HEK293T (cell line): Measurements from ENCODE around the gene MMP23B.

Experiments used
- BHLHE40 ChIP-seq: fragments of 450-650 bp; IDR thresholded peaks from 2 replicates; pipeline ENCODE4 v1.6.1; 2016; ENCODE audit warnings: mild to moderate bottlenecking, moderate library complexity, borderline replicate concordance
- FOXM1 ChIP-seq: fragments of 450-650 bp; IDR thresholded peaks from 2 replicates; pipeline ENCODE4 v1.6.1; 2017; ENCODE audit warnings: mild to moderate bottlenecking, borderline replicate concordance
- L3MBTL2 ChIP-seq: fragments of 450-650 bp; conservative IDR thresholded peaks from 2 replicates; pipeline ENCODE4 v1.6.1; 2016; ENCODE audit warnings: mild to moderate bottlenecking
- LEF1 ChIP-seq: fragments of 450-650 bp; IDR thresholded peaks from 2 replicates; pipeline ENCODE4 v1.6.1; 2017; ENCODE audit warnings: mild to moderate bottlenecking, borderline replicate concordance
- NFRKB ChIP-seq: fragments of 450-650 bp; IDR thresholded peaks from 2 replicates; pipeline ENCODE4 v1.6.1; 2016; ENCODE audit warnings: mild to moderate bottlenecking, moderate library complexity
- SP1 ChIP-seq: fragments of 450-650 bp; IDR thresholded peaks from 2 replicates; pipeline ENCODE4 v1.6.1; 2017
- SUZ12 ChIP-seq: fragments of 450-650 bp; IDR thresholded peaks from 2 replicates; pipeline ENCODE4 v1.6.1; 2016; ENCODE audit warnings: mild to moderate bottlenecking

- TF ChIP-seq BHLHE40 (no peak), FOXM1 (no peak), SP1 (no peak), LEF1 (no peak), SUZ12 (no peak), NFRKB (no peak), L3MBTL2 (no peak)
Measured at GRCh38 chr1:1631782-1632420, at the start of gene MMP23B.
